DOHH2 (cell line): ENCODE data around the gene OVCA2.

Source experiments
- H3F3A ChIP-seq: fragments of 200-600 bp; sonication (generic), shearing (Covaris generic); 2 replicates; pipeline ENCODE4 v1.6.0; 2016; ENCODE audit warnings: antibody characterized with exemption, mild to moderate bottlenecking; ENCODE audit not compliant: control insufficient read depth, insufficient read depth
- H3K27ac ChIP-seq: fragments of 200-600 bp; sonication (generic); 2 replicates; pipeline ENCODE4 v1.5.1; 2014; ENCODE audit warnings: low read depth, mild to moderate bottlenecking, low read length, moderate library complexity
- H3K27me3 ChIP-seq: fragments of 200-600 bp; sonication (generic); 2 replicates; pipeline ENCODE4 v1.6.1; 2014; ENCODE audit warnings: mild to moderate bottlenecking, low read length, mixed read lengths; ENCODE audit not compliant: control insufficient read depth
- H3K36me3 ChIP-seq: fragments of 200-600 bp; sonication (generic); 2 replicates; pipeline ENCODE4 v1.6.1; 2014; ENCODE audit warnings: mild to moderate bottlenecking, low read length, moderate library complexity, mixed read lengths; ENCODE audit not compliant: control insufficient read depth
- H3K4me1 ChIP-seq: fragments of 200-600 bp; sonication (generic); 2 replicates; pipeline ENCODE4 v1.6.1; 2014; ENCODE audit warnings: mild to moderate bottlenecking, low read length, mixed read lengths; ENCODE audit not compliant: control insufficient read depth
- H3K4me2 ChIP-seq: fragments of 200-600 bp; sonication (generic); 2 replicates; pipeline ENCODE4 v1.6.0; 2014; ENCODE audit warnings: mild to moderate bottlenecking, low read length, moderate library complexity
- H3K4me3 ChIP-seq: fragments of 200-600 bp; sonication (generic); 2 replicates; pipeline ENCODE4 v1.5.1; 2014; ENCODE audit warnings: mild to moderate bottlenecking, low read length, mixed read lengths
- H3K79me2 ChIP-seq: fragments of 200-600 bp; sonication (generic); 2 replicates; pipeline ENCODE4 v1.6.1; 2014; ENCODE audit warnings: mild to moderate bottlenecking, low read length, mixed read lengths; ENCODE audit not compliant: control insufficient read depth
- H3K9me2 ChIP-seq: fragments of 200-600 bp; sonication (generic); replicated peaks from 2 replicates; pipeline ENCODE4 v1.6.1; 2014; ENCODE audit warnings: mild to moderate bottlenecking, low read length, mixed read lengths; ENCODE audit not compliant: control insufficient read depth
- H3K9me3 ChIP-seq: fragments of 200-600 bp; sonication (generic); 2 replicates; pipeline ENCODE4 v1.6.1; 2014; ENCODE audit warnings: antibody characterized with exemption, low read length, mixed read lengths; ENCODE audit not compliant: control insufficient read depth, insufficient read depth
- H4K20me1 ChIP-seq: fragments of 200-600 bp; sonication (generic); 2 replicates; pipeline ENCODE4 v1.6.0; 2014; ENCODE audit warnings: low read depth, mild to moderate bottlenecking, antibody characterized with exemption, low read length, moderate library complexity; ENCODE audit not compliant: control insufficient read depth, insufficient read depth
- CTCF ChIP-seq: fragments of 200-600 bp; sonication (generic); IDR thresholded peaks from one replicate; pipeline ENCODE4 v1.5.1; 2014; ENCODE audit warnings: antibody characterized with exemption, mild to moderate bottlenecking, low read depth, low read length; ENCODE audit not compliant: poor library complexity, severe bottlenecking
- EZH2phosphoT487 ChIP-seq: fragments of 200-600 bp; sonication (generic); IDR thresholded peaks from 2 replicates; pipeline ENCODE4 v1.6.1; 2017; ENCODE audit warnings: borderline replicate concordance, mild to moderate bottlenecking, antibody characterized with exemption, low read length, moderate library complexity, mixed read lengths

OVCA2 gene

GRCh38 chr17:2002767-2003329 lies 39.0 kb upstream of the OVCA2 start:
- Histone ChIP-seq H3K9me2 (no peaks in the 10 kb centered on the region), H3K27ac (no peak overlapping the region), H3K4me3 (no peak overlapping the region), H3K4me1 (no peaks in the 10 kb centered on the region), H3K79me2 (no peaks in the 10 kb centered on the region), H3F3A (no peaks in the 10 kb centered on the region), H3K27me3 (no peaks in the 10 kb centered on the region), H3K36me3 (no peaks in the 10 kb centered on the region), H3K4me2 (no peak overlapping the region), H4K20me1 (no peaks in the 10 kb centered on the region), H3K9me3 (no peaks in the 10 kb centered on the region)
- TF ChIP-seq CTCF (no peak), EZH2phosphoT487 (no peak)

GRCh38 chr17:2003525-2003924 lies 38.3 kb upstream of the OVCA2 start:
- no peak overlapping the region for H3K4me3 ChIP-seq
- no peaks in the 10 kb centered on the region for H3K36me3 ChIP-seq
- no peaks in the 10 kb centered on the region for H4K20me1 ChIP-seq
- H3K9me3 ChIP-seq = no peaks in the 10 kb centered on the region
- H3K9me2 ChIP-seq = no peaks in the 10 kb centered on the region
- H3K4me1 ChIP-seq = no peaks in the 10 kb centered on the region
- TF ChIP-seq CTCF (no peak), EZH2phosphoT487 (no peak)
- H3F3A ChIP-seq = no peaks in the 10 kb centered on the region
- H3K27me3 ChIP-seq = no peaks in the 10 kb centered on the region
- no peak overlapping the region for H3K27ac ChIP-seq
- H3K79me2 ChIP-seq = no peaks in the 10 kb centered on the region
- H3K4me2 ChIP-seq = no peak overlapping the region

GRCh38 chr17:2004435-2004952 lies 37.3 kb upstream of the OVCA2 start:
- no peak overlapping the region for H3K27ac ChIP-seq
- no peaks in the 10 kb centered on the region for H3K27me3 ChIP-seq
- H3K36me3 ChIP-seq = no peaks in the 10 kb centered on the region
- no peaks in the 10 kb centered on the region for H3K4me1 ChIP-seq
- H4K20me1 ChIP-seq = no peaks in the 10 kb centered on the region
- H3F3A ChIP-seq = no peaks in the 10 kb centered on the region
- H3K4me2 ChIP-seq = no peak overlapping the region
- no peak overlapping the region for H3K4me3 ChIP-seq
- H3K79me2 ChIP-seq = no peaks in the 10 kb centered on the region
- H3K9me2 ChIP-seq = no peaks in the 10 kb centered on the region
- TF ChIP-seq EZH2phosphoT487 (no peak), CTCF (no peak)
- H3K9me3 ChIP-seq = no peaks in the 10 kb centered on the region
